Measurements from ENCODE around the gene PIBF1.

GRCh38 chr13:73062468-73062867 lies 280.5 kb downstream of the PIBF1 start:
- no peak for TF ChIP-seq CTCF (conservative IDR thresholded peaks at IDR 0.05; ENCODE audit: low read depth, low read length)
- no peak for TF ChIP-seq EZH2 (IDR thresholded peaks at IDR 0.05; ENCODE audit: low read length, unreplicated experiment)

Data from PC-3 (cell line).